Ishikawa (cell line): ENCODE measurements around the gene ACSL6.

Source experiments
- CEBPB ChIP-seq: IDR thresholded peaks from 2 replicates; pipeline ENCODE4 v1.6.1; 2012
- CREB1 ChIP-seq: IDR thresholded peaks from 2 replicates; pipeline ENCODE4 v1.6.1; 2012; ENCODE audit warnings: low read depth
- EGR1 ChIP-seq: IDR thresholded peaks from 2 replicates; pipeline ENCODE4 v1.6.1; 2012
- EP300 ChIP-seq: IDR thresholded peaks from 2 replicates; pipeline ENCODE4 v1.6.1; 2012; ENCODE audit warnings: borderline replicate concordance
- FOXM1 ChIP-seq: IDR thresholded peaks from 2 replicates; pipeline ENCODE4 v1.6.1; 2012; ENCODE audit warnings: low read depth, borderline replicate concordance
- NFIC ChIP-seq: IDR thresholded peaks from 2 replicates; pipeline ENCODE4 v1.6.1; 2012
- RAD21 ChIP-seq: IDR thresholded peaks from 2 replicates; pipeline ENCODE4 v1.6.1; 2012; ENCODE audit warnings: low read depth
- TAF1 ChIP-seq: IDR thresholded peaks from 2 replicates; pipeline ENCODE4 v1.6.1; 2012; ENCODE audit warnings: low read depth, mild to moderate bottlenecking
- TCF12 ChIP-seq: IDR thresholded peaks from 2 replicates; pipeline ENCODE4 v1.6.1; 2012; ENCODE audit warnings: low read depth
- TEAD4 ChIP-seq: IDR thresholded peaks from 2 replicates; pipeline ENCODE4 v1.6.1; 2012
- YY1 ChIP-seq: IDR thresholded peaks from 2 replicates; pipeline ENCODE4 v1.6.1; 2012; ENCODE audit warnings: low read depth
- ZBTB7A ChIP-seq: IDR thresholded peaks from 2 replicates; pipeline ENCODE4 v1.6.1; 2012; ENCODE audit warnings: low read depth
- TF ChIP-seq, protein P1 (sequence below): IDR thresholded peaks from 2 replicates; pipeline ENCODE4 v1.6.1; 2012; ENCODE audit warnings: low read depth, mild to moderate bottlenecking
- TF ChIP-seq, protein P2 (sequence below): IDR thresholded peaks from 2 replicates; pipeline ENCODE4 v1.6.1; 2012
- TF ChIP-seq, protein P3 (sequence below): IDR thresholded peaks from 2 replicates; pipeline ENCODE4 v1.6.1; 2012

ACSL6 gene

DNA sequence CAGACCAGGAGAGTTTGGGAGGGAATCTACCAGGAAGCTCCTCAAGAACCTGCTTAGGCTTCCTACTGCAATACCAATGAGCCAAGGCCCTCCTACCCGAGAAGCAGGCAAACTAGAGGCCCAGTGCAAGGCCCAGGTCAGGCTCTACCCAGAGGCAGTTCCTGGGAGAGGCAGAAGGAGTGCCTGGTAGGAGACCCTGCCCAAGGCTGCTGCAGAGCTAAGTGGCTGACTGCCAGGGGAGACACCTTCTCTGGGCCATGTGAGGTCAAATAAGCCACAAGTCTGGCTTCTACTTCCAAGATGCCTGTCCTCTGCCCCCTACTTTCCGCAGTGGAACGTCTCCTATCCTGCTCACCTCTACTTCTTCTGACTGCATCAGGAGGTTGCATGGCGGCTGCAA is 17.8 kb downstream of the ACSL6 start:
- no peak for TF ChIP-seq TCF12
- TF ChIP-seq, protein P1, sequence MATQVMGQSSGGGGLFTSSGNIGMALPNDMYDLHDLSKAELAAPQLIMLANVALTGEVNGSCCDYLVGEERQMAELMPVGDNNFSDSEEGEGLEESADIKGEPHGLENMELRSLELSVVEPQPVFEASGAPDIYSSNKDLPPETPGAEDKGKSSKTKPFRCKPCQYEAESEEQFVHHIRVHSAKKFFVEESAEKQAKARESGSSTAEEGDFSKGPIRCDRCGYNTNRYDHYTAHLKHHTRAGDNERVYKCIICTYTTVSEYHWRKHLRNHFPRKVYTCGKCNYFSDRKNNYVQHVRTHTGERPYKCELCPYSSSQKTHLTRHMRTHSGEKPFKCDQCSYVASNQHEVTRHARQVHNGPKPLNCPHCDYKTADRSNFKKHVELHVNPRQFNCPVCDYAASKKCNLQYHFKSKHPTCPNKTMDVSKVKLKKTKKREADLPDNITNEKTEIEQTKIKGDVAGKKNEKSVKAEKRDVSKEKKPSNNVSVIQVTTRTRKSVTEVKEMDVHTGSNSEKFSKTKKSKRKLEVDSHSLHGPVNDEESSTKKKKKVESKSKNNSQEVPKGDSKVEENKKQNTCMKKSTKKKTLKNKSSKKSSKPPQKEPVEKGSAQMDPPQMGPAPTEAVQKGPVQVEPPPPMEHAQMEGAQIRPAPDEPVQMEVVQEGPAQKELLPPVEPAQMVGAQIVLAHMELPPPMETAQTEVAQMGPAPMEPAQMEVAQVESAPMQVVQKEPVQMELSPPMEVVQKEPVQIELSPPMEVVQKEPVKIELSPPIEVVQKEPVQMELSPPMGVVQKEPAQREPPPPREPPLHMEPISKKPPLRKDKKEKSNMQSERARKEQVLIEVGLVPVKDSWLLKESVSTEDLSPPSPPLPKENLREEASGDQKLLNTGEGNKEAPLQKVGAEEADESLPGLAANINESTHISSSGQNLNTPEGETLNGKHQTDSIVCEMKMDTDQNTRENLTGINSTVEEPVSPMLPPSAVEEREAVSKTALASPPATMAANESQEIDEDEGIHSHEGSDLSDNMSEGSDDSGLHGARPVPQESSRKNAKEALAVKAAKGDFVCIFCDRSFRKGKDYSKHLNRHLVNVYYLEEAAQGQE = no peak
- TF ChIP-seq, protein P2, sequence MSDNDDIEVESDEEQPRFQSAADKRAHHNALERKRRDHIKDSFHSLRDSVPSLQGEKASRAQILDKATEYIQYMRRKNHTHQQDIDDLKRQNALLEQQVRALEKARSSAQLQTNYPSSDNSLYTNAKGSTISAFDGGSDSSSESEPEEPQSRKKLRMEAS = no peak
- no peak for TF ChIP-seq NFIC
- TF ChIP-seq ZBTB7A = no peak
- no peak for TF ChIP-seq CREB1
- no peak for TF ChIP-seq YY1
- TF ChIP-seq EP300 = no peak

DNA sequence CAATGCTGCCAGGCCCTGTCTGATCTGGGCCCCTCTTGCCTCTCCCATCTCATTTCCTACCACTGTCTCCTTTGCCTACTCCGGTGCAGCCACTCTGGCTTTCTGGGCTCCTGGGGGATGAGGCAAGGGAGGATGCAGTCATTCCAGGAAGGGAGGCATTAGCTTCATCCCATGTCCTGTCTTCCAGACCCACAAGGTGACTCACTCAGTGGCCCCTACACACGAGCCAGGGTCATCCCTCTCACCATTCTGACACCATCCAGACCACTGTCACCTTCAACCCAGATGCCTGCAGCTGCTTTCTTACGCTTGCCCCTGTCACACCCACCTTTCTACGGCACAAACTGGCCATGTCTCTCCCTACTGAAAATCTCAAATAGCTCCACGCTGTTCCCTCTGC is 19.1 kb downstream of the ACSL6 start:
- TF ChIP-seq EP300 = no peak

DNA sequence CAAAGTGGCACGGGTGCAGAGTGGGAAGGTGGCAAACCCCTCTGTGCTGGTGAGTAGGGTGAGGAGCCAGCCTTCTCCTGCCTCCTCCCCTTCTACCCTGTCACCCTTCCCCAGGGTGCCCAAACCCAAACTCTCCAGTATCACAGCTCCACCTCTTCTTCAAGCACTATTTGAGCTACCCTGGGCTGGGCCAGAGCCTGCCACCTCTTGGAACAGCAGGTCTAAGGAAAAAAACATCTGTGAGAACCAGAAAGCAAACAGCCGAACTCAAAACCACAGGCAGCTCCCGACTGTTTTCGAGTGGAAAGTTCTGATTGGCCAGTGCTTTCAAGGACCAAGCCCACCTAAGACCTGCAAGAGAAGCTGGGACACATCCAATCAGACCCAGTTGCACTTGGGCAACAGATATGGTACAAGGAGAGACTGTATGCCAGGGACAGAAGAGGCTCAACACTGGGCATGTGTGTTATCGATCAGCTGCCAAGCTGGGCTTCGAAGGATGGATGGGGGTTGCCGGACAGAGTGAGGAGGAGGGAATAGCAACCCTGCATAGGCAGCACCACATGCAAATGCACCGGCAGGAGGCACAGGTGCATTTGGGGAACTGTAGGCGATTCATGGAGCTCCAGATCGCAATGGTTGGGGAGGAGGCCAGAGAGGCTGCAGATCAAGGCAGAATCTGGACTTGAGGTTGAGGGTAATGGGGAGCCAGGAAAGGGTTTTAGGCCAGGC is 19.7 kb downstream of the ACSL6 start:
- TF ChIP-seq, protein P1 = no peak
- TF ChIP-seq TAF1 (no peak), YY1 (no peak), EGR1 (no peak), CREB1 (no peak), EP300 (no peak), TEAD4 (no peak), NFIC (no peak), CEBPB (no peak), TCF12 (no peak), RAD21 (no peak), FOXM1 (no peak), ZBTB7A (no peak)
- TF ChIP-seq, protein P2 = no peak
- TF ChIP-seq, protein P3, sequence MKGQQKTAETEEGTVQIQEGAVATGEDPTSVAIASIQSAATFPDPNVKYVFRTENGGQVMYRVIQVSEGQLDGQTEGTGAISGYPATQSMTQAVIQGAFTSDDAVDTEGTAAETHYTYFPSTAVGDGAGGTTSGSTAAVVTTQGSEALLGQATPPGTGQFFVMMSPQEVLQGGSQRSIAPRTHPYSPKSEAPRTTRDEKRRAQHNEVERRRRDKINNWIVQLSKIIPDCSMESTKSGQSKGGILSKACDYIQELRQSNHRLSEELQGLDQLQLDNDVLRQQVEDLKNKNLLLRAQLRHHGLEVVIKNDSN = no peak

DNA sequence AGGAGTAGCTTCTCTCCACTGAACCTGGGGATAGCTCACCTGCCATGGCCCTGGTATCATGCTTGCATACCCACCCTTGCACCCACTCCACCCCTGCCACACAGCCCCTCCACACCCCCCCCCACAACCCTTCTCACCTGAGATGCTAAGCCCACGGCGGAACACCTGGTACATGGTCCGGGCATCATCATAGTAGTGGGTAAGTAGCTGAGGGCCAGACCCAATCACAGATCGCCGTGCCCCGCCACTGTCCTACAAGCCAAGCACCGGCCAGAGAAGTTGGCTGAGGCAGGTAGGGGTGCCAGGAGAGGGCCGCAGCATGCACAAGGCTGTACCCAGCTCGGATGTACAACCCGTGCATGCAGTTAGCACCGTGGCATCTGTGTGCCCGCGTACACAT is 20.7 kb downstream of the ACSL6 start:
- TF ChIP-seq ZBTB7A = no peak
- TF ChIP-seq YY1 = no peak
- TF ChIP-seq EGR1 = no peak
- no peak for TF ChIP-seq FOXM1
- no peak for TF ChIP-seq RAD21
- TF ChIP-seq CREB1 = no peak
- TF ChIP-seq TAF1 = no peak
- TF ChIP-seq NFIC = no peak
- TF ChIP-seq, protein P3 = no peak
- TF ChIP-seq TEAD4 = no peak
- TF ChIP-seq, protein P2 = no peak
- no peak for TF ChIP-seq TCF12
- no peak for TF ChIP-seq CEBPB
- no peak for TF ChIP-seq EP300
- TF ChIP-seq, protein P1 = no peak
